Thoracic aorta (tissue), 2 donors: ENCODE measurements around the gene HOMER1. TPM values are rescaled to one million over a fixed set of nuclear protein-coding genes. Genes with fewer than 3 reads are reported as not detected.

ENCODE experiments used
- ATAC-seq: fragments of 150-250 bp; one replicate; pipeline ENCODE4 v1.8.0; 2017; ENCODE audit warnings: low read depth; ENCODE audit not compliant: insufficient number of reproducible peaks, low FRiP score
- DNase-seq: peaks from one replicate; pipeline ENCODE4 v3.0.0-alpha.2; 2020; ENCODE audit warnings: low spot score
- H3K27ac ChIP-seq, 2 donors: fragments of 200-600 bp; sonication (generic); 1 replicate in 1 of 2; 2 replicates in 1 of 2; pipeline ENCODE4 v1.5.1; 2016; ENCODE audit warnings: mild to moderate bottlenecking in 2 of 2, moderate library complexity in 2 of 2
- H3K27me3 ChIP-seq: fragments of 200-600 bp; sonication (generic); replicated peaks from 2 replicates; pipeline ENCODE4 v1.6.0; 2016; ENCODE audit warnings: mild to moderate bottlenecking; ENCODE audit not compliant: insufficient read depth
- H3K36me3 ChIP-seq: fragments of 200-600 bp; sonication (generic); one replicate; pipeline ENCODE4 v1.5.1; 2016
- H3K4me1 ChIP-seq, 2 donors: fragments of 200-600 bp; sonication (generic); 1 replicate in 1 of 2; 2 replicates in 1 of 2; pipeline versions ENCODE4 v1.5.1 to v1.6.0; 2016; ENCODE audit warnings: low read depth in 2 of 2, mild to moderate bottlenecking in 1 of 2; ENCODE audit not compliant: control insufficient read depth in 1 of 2
- H3K4me3 ChIP-seq: fragments of 200-600 bp; sonication (generic); 2 replicates; pipeline ENCODE4 v1.5.1; 2016; ENCODE audit warnings: mild to moderate bottlenecking
- H3K9me3 ChIP-seq: fragments of 200-600 bp; sonication (generic); 2 replicates; pipeline ENCODE4 v1.5.1; 2016
- total RNA-seq, 2 donors: library from RNA; depleted of rRNA; stranded (reverse); fragments of >200 nt; gene quantifications; one replicate each; pipeline versions ENCODE4 v1.1.0 to v1.2.3, GENCODE V29; 2016
- TF ChIP-seq, protein P1 (sequence below): fragments of 200-600 bp; sonication (generic); IDR thresholded peaks from one replicate; pipeline ENCODE4 v1.5.1; 2019; ENCODE audit warnings: antibody characterized with exemption

HOMER1 gene
- total RNA-seq, 2 donors from 2014 or later = 2.4 to 7.8 TPM

DNA sequence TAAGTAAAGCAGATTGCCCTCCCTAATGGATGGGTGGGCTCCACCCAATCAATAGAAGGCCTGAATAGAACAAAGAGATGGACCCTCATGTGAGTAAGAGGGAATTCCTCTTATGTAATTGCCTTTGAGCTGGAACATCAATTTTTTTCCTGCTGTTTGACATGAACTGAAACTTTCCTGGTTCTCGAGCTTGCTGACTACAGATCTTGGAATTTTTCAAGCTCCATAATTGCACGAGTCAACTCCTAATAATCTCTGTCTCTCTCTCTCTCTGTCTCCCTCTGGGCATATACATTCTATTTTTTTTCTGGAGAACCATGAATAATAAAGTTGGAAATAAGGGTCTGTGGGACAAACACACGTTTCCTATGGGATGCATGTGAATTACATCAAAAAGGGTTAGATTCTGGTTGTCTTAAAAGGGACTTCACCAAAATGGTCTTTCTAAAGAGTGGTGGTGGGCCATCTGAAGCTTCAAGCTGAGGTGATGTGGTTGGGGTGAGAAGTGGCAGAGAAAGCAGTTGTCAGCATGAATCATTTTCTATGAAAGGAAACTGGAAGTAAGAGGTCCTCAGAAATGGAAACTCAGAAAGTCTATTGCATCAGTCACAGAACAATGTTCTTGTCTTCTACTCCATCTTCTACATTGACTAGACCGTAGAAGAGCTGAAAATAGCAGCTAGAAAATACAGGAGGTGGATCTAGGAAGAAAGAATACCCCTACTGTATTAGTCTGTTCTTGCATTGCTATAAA lies 47.0 kb upstream of the HOMER1 start:
- Histone ChIP-seq H3K27me3 (no peaks in the 10 kb centered on the region), H3K4me1 (no peaks in the 10 kb centered on the region), H3K9me3 (no peaks in the 10 kb centered on the region), H3K36me3 (no peaks in the 10 kb centered on the region), H3K4me3 (no peak overlapping the region), H3K27ac (no peak overlapping the region)
- TF ChIP-seq, protein P1, sequence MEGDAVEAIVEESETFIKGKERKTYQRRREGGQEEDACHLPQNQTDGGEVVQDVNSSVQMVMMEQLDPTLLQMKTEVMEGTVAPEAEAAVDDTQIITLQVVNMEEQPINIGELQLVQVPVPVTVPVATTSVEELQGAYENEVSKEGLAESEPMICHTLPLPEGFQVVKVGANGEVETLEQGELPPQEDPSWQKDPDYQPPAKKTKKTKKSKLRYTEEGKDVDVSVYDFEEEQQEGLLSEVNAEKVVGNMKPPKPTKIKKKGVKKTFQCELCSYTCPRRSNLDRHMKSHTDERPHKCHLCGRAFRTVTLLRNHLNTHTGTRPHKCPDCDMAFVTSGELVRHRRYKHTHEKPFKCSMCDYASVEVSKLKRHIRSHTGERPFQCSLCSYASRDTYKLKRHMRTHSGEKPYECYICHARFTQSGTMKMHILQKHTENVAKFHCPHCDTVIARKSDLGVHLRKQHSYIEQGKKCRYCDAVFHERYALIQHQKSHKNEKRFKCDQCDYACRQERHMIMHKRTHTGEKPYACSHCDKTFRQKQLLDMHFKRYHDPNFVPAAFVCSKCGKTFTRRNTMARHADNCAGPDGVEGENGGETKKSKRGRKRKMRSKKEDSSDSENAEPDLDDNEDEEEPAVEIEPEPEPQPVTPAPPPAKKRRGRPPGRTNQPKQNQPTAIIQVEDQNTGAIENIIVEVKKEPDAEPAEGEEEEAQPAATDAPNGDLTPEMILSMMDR = no peak
- ATAC-seq = no peak
- DNase-seq = no peak

DNA sequence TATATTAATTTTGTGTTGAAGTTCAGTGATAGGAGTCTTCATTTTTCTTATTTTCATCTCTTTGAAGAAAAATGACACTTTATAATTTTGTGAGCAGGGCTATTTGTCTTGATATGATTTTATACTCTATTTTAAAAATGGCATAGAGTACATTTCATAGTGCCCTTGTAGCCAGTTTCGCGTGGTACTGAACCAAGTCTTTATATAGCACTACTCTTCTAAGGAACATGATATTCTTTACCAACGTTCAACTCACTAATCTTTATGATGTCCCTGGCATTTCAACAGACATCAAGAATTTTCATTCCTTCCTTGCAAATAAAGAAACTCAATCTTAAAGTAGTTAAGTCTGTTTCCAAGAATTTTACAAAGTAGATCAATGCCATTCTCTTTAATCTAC lies 41.5 kb upstream of the HOMER1 start:
- no peaks in the 10 kb centered on the region for H3K9me3 ChIP-seq
- TF ChIP-seq, protein P1 = no peak
- DNase-seq = no peak
- H3K4me1 ChIP-seq = no peaks in the 10 kb centered on the region
- H3K36me3 ChIP-seq = no peaks in the 10 kb centered on the region
- ATAC-seq = no peak
- H3K27me3 ChIP-seq = no peaks in the 10 kb centered on the region
- H3K27ac ChIP-seq = no peak overlapping the region
- H3K4me3 ChIP-seq = no peak overlapping the region

DNA sequence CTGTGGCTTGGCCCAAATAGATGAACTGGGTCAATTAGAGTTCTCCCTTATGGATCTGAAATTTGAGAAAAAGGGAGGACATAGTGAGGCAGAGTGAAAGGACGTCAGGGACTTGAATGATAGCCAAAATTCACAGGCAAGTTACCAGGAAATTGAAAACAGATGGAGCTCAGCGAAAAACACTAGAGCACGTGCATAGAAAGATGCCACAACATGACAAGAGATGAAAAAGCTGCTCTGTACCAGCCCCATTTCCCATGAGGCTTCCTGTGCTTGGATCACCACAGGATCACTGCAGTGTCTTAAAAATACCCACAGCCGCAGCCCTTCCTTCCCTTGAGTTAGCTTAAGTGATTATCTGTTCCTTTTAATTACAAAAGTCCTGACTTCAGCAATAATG lies 39.0 kb upstream of the HOMER1 start:
- H3K4me3 ChIP-seq = no peak overlapping the region

DNA sequence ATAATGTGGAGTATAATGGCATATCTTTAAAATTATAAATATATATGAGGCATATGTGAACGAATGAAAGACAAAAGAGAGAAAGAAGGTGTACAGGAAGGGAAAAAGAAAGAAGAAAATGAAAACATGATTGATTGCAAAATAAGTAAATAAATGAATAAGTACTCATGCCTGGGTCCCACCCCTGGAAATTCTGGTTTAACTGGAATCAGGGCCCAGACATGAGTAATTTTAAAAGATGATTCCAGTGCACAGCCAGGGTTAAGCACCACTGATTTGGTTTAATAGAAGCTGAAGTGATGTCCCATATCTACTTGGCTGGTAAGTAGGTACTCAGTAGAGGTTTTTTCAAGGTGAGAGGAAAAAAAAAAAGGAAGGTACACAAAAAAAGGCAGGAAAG lies 34.0 kb upstream of the HOMER1 start:
- DNase-seq (no peak), ATAC-seq (no peak)
- no peaks in the 10 kb centered on the region for H3K27me3 ChIP-seq
- no peak overlapping the region for H3K4me3 ChIP-seq
- TF ChIP-seq, protein P1 = no peak
- H3K9me3 ChIP-seq = no peaks in the 10 kb centered on the region
- H3K4me1 ChIP-seq = peaks cover 0 to 3% of the 10 kb centered on the region in 2 donors
- H3K27ac ChIP-seq = no peak overlapping the region
- H3K36me3 ChIP-seq = no peaks in the 10 kb centered on the region

More for the DNA sequence above, 39.0 kb upstream of the HOMER1 start:
- H3K36me3 ChIP-seq = no peaks in the 10 kb centered on the region
- DNase-seq (no peak), ATAC-seq (no peak)
- H3K9me3 ChIP-seq = no peaks in the 10 kb centered on the region
- no peaks in the 10 kb centered on the region for H3K27me3 ChIP-seq
- TF ChIP-seq, protein P1 = no peak
- H3K4me1 ChIP-seq = no peaks in the 10 kb centered on the region
- H3K27ac ChIP-seq = no peak overlapping the region

DNA sequence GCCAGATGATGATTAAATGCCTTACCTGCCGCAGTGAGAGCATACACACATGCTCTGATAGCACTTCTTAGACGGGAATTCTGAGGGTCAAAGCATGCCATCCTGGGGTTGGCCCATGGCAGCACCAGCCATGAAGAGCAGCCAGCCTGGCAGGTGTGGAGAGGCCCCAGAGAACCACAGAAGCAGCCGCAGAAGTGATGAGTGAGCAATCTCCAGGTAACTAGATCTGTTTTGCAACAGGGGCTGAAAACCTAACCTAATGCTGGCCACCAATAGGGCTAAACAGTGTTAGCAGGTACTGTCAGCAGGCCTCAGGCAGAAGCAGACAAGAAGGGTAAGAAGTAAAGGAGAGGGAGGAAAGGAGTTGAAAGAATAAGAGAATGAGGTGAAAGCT lies 33.5 kb upstream of the HOMER1 start:
- ATAC-seq = no peak
- H3K4me1 ChIP-seq = peaks cover 0 to 3% of the 10 kb centered on the region in 2 donors
- H3K4me3 ChIP-seq = no peak overlapping the region
- no peaks in the 10 kb centered on the region for H3K9me3 ChIP-seq
- H3K36me3 ChIP-seq = no peaks in the 10 kb centered on the region
- no peaks in the 10 kb centered on the region for H3K27me3 ChIP-seq
- TF ChIP-seq, protein P1 = no peak
- no peak overlapping the region for H3K27ac ChIP-seq
- no peak for DNase-seq
